GM19099 (cell line): ENCODE measurements around the gene HADH.

Experiments used
- POLR2A ChIP-seq: IDR thresholded peaks from 3 replicates; pipeline ENCODE4 v1.6.1; 2011; ENCODE audit warnings: low read depth; ENCODE audit not compliant: insufficient read length; ENCODE audit errors: extremely low read depth

The HADH gene

GRCh38 chr4:108070775-108071174 lies 81.1 kb downstream of the HADH start:
- no peak for TF ChIP-seq POLR2A

GRCh38 chr4:108072300-108072699 lies 82.6 kb downstream of the HADH start:
- no peak for TF ChIP-seq POLR2A

- no peak for TF ChIP-seq POLR2A
Observed at GRCh38 chr4:108078024-108078733, 88.5 kb downstream of the HADH start.

GRCh38 chr4:108080747-108081146 lies 91.1 kb downstream of the HADH start:
- TF ChIP-seq POLR2A = no peak

GRCh38 chr4:108081256-108081655 lies 91.6 kb downstream of the HADH start:
- TF ChIP-seq POLR2A = no peak
